GM03348 (cell line): Measurements from ENCODE around the gene CCDC171.
"Not testable (repeated sequence)": the region's sequence is repeated elsewhere in the genome, so short reads cannot be mapped to it uniquely, and the experiment has no call there.

Experiments used
- DNase-seq: peaks from one replicate; pipeline ENCODE4 v3.0.0; 2012; ENCODE audit warnings: low spot score

Gene CCDC171

GRCh38 chr9:15697446-15697851 is 144.6 kb downstream of the CCDC171 start:
- peak; percentile 38 for DNase-seq

GRCh38 chr9:15699876-15700559 is 147.2 kb downstream of the CCDC171 start:
- DNase-seq: not testable (repeated sequence)

GRCh38 chr9:15707000-15707399 is 154.2 kb downstream of the CCDC171 start:
- no peak for DNase-seq

GRCh38 chr9:15711531-15711930 is 158.7 kb downstream of the CCDC171 start:
- DNase-seq: no peak

- no peak for DNase-seq
These were observed 159.1 kb downstream of the CCDC171 start for GRCh38 chr9:15711931-15712330.

DNA sequence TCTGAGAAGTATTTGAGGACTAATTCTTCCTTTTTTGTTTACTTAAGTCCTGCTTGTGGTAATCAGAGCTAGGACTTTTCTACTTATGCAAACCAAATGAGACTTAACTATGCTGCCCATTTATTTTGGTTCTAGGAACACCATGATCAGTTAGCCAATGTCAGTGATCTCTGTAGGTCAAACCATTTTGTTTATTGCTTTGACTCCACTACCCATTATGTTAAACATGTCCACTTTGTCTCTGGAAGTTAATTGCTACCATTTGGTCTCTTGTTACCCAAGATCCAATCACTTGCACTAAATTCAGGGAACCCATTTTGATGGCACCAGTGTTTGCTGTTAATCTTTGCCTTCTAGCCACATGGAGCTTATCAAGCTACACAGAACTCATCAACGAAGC is 161.9 kb downstream of the CCDC171 start:
- no peak for DNase-seq

- no peak for DNase-seq
These were observed 164.6 kb downstream of the CCDC171 start for GRCh38 chr9:15717290-15717967.

DNA sequence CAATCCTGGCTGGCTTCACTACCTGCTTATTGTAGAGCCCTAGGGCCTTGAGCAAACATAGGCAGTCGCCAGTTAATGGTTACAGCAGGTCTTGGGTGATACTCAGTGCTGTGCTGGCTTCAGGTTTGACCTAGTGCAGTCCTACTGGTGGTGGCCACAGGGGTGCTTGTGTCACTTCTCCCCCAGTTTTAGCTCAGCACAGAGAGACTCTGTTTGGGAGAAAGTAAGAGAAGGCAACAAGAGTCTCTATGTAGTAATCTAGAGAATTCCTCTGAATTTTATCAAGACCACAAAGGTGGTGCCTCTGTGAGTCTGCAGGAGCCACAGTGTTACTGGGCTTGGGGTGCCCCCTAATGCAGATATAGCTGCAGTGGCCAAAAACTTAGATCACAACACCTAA is 165.6 kb downstream of the CCDC171 start:
- no peak for DNase-seq

- DNase-seq: no peak
These were observed 168.0 kb downstream of the CCDC171 start for GRCh38 chr9:15720861-15721260.

- no peak for DNase-seq
These were observed 170.0 kb downstream of the CCDC171 start for GRCh38 chr9:15722888-15723287.

GRCh38 chr9:15724016-15724415 is 171.2 kb downstream of the CCDC171 start:
- DNase-seq: peak; percentile 6

DNA sequence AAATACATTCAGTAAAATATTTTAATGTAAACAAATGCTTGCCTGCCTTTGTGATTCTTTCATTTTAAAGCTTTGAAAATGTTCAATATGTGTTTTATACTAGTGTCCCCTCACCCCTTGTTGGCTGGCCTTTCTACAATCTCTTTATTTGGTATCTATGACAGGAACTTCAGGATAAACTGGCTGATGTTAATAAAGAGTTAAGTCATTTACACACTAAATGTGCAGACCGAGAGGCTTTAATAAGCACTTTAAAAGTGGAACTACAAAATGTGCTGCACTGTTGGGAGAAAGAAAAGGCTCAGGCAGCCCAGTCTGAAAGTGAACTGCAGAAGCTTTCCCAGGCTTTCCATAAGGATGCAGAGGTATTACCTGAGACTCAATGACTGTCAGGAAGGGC is 171.8 kb downstream of the CCDC171 start:
- DNase-seq: no peak

DNA sequence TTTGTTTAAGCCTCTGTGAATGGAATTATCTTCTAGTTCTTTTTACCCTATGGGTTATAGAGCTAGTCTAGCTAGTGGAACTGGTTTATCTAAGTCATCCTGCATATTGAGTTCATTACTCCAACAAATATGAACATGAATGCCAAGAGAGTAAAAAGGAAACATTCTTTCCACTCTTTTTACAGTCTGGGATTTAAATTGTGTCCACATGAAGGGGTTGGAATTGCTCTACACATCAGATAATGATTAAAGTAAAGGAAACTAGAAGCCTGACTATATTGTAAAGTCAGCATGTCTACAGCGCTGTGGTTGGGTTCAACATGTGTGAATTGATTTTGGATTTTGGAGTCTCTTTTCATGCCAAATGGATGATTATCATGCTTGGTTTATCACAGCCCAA is 173.1 kb downstream of the CCDC171 start:
- peak; percentile 40 for DNase-seq

DNA sequence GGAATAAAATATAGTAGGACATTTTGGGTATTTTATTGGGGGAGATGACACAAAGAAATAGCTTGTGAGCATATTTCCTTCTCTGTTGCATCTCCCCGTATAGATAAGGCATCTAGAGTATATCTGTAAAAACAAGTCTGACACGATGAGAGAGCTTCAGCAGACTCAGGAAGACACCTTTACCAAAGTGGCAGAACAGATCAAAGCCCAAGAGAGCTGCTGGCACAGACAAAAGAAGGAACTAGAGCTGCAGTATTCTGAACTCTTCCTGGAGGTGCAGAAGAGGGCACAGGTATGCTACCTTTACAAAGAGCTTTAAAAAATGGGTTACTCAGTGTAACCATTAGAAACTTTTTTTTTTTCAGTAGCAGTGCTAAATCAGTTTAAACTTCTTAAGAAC is 176.7 kb downstream of the CCDC171 start:
- no peak for DNase-seq

GRCh38 chr9:15735083-15735857 is 182.4 kb downstream of the CCDC171 start:
- peak; percentile 74 for DNase-seq

- no peak for DNase-seq
These were observed 183.7 kb downstream of the CCDC171 start for GRCh38 chr9:15736569-15736968.

GRCh38 chr9:15738011-15738410 is 185.2 kb downstream of the CCDC171 start:
- DNase-seq: no peak

DNA sequence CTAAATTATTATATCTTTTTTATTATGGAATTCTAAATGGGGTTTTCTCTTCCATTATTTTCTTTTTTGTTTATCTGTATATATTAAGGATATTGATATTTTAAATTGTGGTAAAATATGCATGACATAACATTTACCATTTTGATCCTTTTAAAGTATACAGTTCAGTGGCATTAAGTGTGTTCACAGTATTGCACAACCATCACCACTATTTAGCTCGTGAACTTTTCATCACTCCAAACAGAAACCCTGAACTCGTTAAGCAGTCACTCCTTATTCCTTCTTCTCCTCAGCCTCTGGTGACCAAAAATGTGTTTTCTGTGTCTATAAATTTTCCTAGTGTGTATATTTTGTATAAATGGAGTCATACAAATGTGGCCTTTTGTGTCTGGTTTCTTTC is 188.2 kb downstream of the CCDC171 start:
- no peak for DNase-seq

- no peak for DNase-seq
These were observed 190.7 kb downstream of the CCDC171 start for GRCh38 chr9:15743512-15743911.

- no peak for DNase-seq
These were observed 191.4 kb downstream of the CCDC171 start for GRCh38 chr9:15744196-15744595.

GRCh38 chr9:15746905-15747304 is 194.1 kb downstream of the CCDC171 start:
- no peak for DNase-seq

DNA sequence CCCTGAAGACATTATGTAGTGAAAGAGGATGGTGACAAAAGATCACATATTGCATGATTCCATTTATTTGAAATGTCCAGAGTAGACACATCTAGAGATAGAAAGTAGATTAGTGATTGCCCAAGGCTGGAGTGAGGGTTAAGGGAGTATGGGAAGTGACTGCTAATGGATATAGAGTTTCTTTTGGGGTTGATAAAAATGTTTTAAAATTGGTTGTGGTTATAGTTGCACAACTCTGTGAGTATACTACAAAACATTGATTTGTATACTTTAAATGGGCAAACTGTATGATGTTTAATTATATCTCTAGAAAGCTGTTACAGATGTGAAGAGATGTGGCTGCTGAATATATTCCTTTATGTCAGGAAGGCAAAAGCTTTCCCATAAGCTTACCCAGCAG is 202.8 kb downstream of the CCDC171 start:
- no peak for DNase-seq

GRCh38 chr9:15761551-15761950 is 208.7 kb downstream of the CCDC171 start:
- DNase-seq: no peak
